SU-DHL-6 (cell line): ENCODE measurements around the gene PTH.

Source experiments
- CTCF ChIP-seq: fragments of 200-600 bp; sonication (generic); IDR thresholded peaks from one replicate; pipeline ENCODE4 v1.5.1; 2017; ENCODE audit warnings: antibody characterized with exemption, mild to moderate bottlenecking, low read length, moderate library complexity; ENCODE audit not compliant: insufficient read depth, poor library complexity, severe bottlenecking
- EZH2phosphoT487 ChIP-seq: fragments of 200-600 bp; sonication (generic), shearing (Covaris generic); conservative IDR thresholded peaks from 2 replicates; pipeline ENCODE4 v1.6.1; 2018; ENCODE audit warnings: mild to moderate bottlenecking, antibody characterized with exemption, low read length, moderate library complexity, mixed read lengths

- TF ChIP-seq CTCF, result no peak
- TF ChIP-seq EZH2phosphoT487, result no peak
These were observed 38.6 kb upstream of the PTH start for GRCh38 chr11:13534358-13534757.
